B cell (primary cell): ENCODE data around the gene CAVIN2. TPM values are rescaled to one million over a fixed set of nuclear protein-coding genes. Genes with fewer than 3 reads are reported as not detected.

ENCODE experiments used
- ATAC-seq: fragments of 200-7000 bp; cut with Tn5 transposase; one replicate; pipeline ENCODE4 v1.10.0; 2021; ENCODE audit warnings: low read depth, mild to moderate bottlenecking, moderate number of reproducible peaks, moderate library complexity
- CTCF ChIA-PET: fragments of 350-600 bp; sonication (Branson Sonifier 250); formaldehyde crosslinking; loops from one replicate; lab custom pipeline; 2021; ENCODE audit warnings: antibody characterized with exemption, inconsistent platforms; lab: Charles Lee
- POLR2A ChIA-PET: fragments of 350-600 bp; sonication (Branson Sonifier 250); formaldehyde crosslinking; loops from one replicate; lab custom pipeline; 2021; ENCODE audit warnings: antibody characterized with exemption; lab: Charles Lee
- DNase-seq: peaks from one replicate; pipeline ENCODE4 v3.0.0; 2013
- H2AFZ ChIP-seq: 2 replicates; pipeline ENCODE4 v1.6.1; 2012; ENCODE audit warnings: mild to moderate bottlenecking, low read depth, low read length; ENCODE audit not compliant: insufficient read depth, poor library complexity, severe bottlenecking
- H3K27ac ChIP-seq, 2 donors: 1 replicate in 1 of 2; 2 replicates in 1 of 2; pipeline ENCODE4 v1.5.1; 2012 to 2013; ENCODE audit warnings: low read length in 2 of 2, mild to moderate bottlenecking in 2 of 2, moderate library complexity in 1 of 2
- H3K27me3 ChIP-seq, 4 experiments: fragments of 200-600 bp in 1 of 4; sonication (generic) in 1 of 4; replicated peaks in 1 of 4; 1 replicate in 2 of 4; 2 replicates in 2 of 4; pipeline versions ENCODE4 v1.6.1 to v1.7.0; 2013 to 2016; ENCODE audit warnings: low read length in 3 of 4, mild to moderate bottlenecking in 2 of 4, mixed read lengths in 1 of 4, moderate library complexity in 1 of 4; ENCODE audit not compliant: insufficient read depth in 4 of 4, control insufficient read depth in 3 of 4; ENCODE audit errors: control extremely low read depth in 1 of 4
- H3K36me3 ChIP-seq, 2 experiments: replicated peaks in 1 of 2; 1 replicate in 1 of 2; 2 replicates in 1 of 2; pipeline versions ENCODE4 v1.6.1 to v1.7.1; 2013; ENCODE audit warnings: low read length in 1 of 2; ENCODE audit not compliant: insufficient read depth in 2 of 2, control insufficient read depth in 1 of 2; ENCODE audit errors: control extremely low read depth in 1 of 2, extremely low read depth in 1 of 2
- H3K4me1 ChIP-seq, 2 donors: fragments of 200-600 bp in 1 of 2; sonication (generic) in 1 of 2; 1 replicate in 1 of 2; 2 replicates in 1 of 2; pipeline versions ENCODE4 v1.5.1 to v1.6.1; 2013 to 2017; ENCODE audit warnings: low read length in 2 of 2; ENCODE audit not compliant: control insufficient read depth in 2 of 2, insufficient read depth in 2 of 2
- H3K4me2 ChIP-seq: replicated peaks from 2 replicates; pipeline ENCODE3; 2012; ENCODE audit warnings: mild to moderate bottlenecking, low read depth, low read length; ENCODE audit not compliant: poor library complexity, severe bottlenecking
- H3K4me3 ChIP-seq, 5 experiments: fragments of 200-600 bp in 1 of 5; sonication (generic) in 1 of 5; 1 replicate in 3 of 5; 2 replicates in 2 of 5; pipeline versions ENCODE4 v1.5.1 to v1.7.0; 2011 to 2016; ENCODE audit warnings: low read length in 4 of 5, mild to moderate bottlenecking in 4 of 5, low read depth in 2 of 5, control low read depth in 1 of 5, moderate library complexity in 1 of 5; ENCODE audit not compliant: insufficient read depth in 1 of 5; ENCODE audit errors: control extremely low read depth in 1 of 5, extremely low read depth in 1 of 5
- H3K79me2 ChIP-seq: fragments of 200-600 bp; sonication (generic); one replicate; pipeline ENCODE4 v1.6.0; 2016; ENCODE audit warnings: low read length; ENCODE audit not compliant: control insufficient read depth, insufficient read depth
- H3K9ac ChIP-seq: fragments of 200-600 bp; sonication (generic); 2 replicates; pipeline ENCODE4 v1.6.1; 2017; ENCODE audit warnings: mild to moderate bottlenecking, low read length, moderate library complexity
- H3K9me3 ChIP-seq, 3 donors: one replicate each; pipeline versions ENCODE4 v1.6.1 to v1.7.1; 2013; ENCODE audit warnings: low read length in 2 of 3; ENCODE audit not compliant: control insufficient read depth in 2 of 3, insufficient read depth in 1 of 3; ENCODE audit errors: control extremely low read depth in 1 of 3
- H4K20me1 ChIP-seq: 2 replicates; pipeline ENCODE4 v1.6.0; 2012; ENCODE audit warnings: mild to moderate bottlenecking, low read length; ENCODE audit not compliant: insufficient read depth, control insufficient read depth, poor library complexity, severe bottlenecking
- H3K27ac Mint-ChIP-seq: one replicate; pipeline ENCODE4 v1.8.0; 2021; ENCODE audit warnings: mixed read lengths
- H3K27me3 Mint-ChIP-seq: one replicate; pipeline ENCODE4 v1.8.0; 2021; ENCODE audit warnings: mixed read lengths
- H3K4me1 Mint-ChIP-seq: one replicate; pipeline ENCODE4 v1.8.0; 2021; ENCODE audit warnings: mixed read lengths
- H3K4me3 Mint-ChIP-seq: one replicate; pipeline ENCODE4 v1.8.0; 2021; ENCODE audit warnings: mixed read lengths
- H3K9me3 Mint-ChIP-seq: one replicate; pipeline ENCODE4 v1.8.0; 2022; ENCODE audit warnings: mixed read lengths; ENCODE audit not compliant: insufficient read depth
- CTCF ChIP-seq: fragments of 200-600 bp; IDR thresholded peaks from one replicate; pipeline ENCODE4 v1.8.0; 2022; ENCODE audit warnings: antibody characterized with exemption, mild to moderate bottlenecking
- EZH2 ChIP-seq: IDR thresholded peaks from 2 replicates; pipeline ENCODE4 v1.6.1; 2012; ENCODE audit warnings: borderline replicate concordance, low read depth, mild to moderate bottlenecking, moderate library complexity, low read length; ENCODE audit not compliant: insufficient read depth, poor library complexity, severe bottlenecking
- WGBS: methylation state at CpG from one replicate; pipeline ENCODE4 v1.1.5; 2013; ENCODE audit warnings: missing lambda C conversion rate; ENCODE audit not compliant: insufficient coverage; 5-methylcytosine and 5-hydroxymethylcytosine counted together
- intact Hi-C: fragments of 100-400 bp; cut with micrococcal nuclease; formaldehyde crosslinking; loops from one replicate; pipeline ENCODE4 v1.10.0; 2022
- polyA plus RNA-seq: library from polyadenylated mRNA; depleted of rRNA; stranded (reverse); fragments of >200 nt; gene quantifications from 2 replicates; pipeline ENCODE4 v1.2.3, GENCODE V29; 2012
- total RNA-seq, 2 donors: library from RNA; stranded (reverse); fragments of 120-200 nt in 1 of 2; gene quantifications; 1 replicate in 1 of 2; 2 replicates in 1 of 2; pipeline versions ENCODE4 v1.2.3 to v1.2.4, GENCODE V29; 2013 to 2022

The CAVIN2 gene
- total and polyA plus RNA-seq, 2 donors (not counting 1 experiment from before 2014, with no cell fraction given): 0.15 TPM; not detected in 1

DNA sequence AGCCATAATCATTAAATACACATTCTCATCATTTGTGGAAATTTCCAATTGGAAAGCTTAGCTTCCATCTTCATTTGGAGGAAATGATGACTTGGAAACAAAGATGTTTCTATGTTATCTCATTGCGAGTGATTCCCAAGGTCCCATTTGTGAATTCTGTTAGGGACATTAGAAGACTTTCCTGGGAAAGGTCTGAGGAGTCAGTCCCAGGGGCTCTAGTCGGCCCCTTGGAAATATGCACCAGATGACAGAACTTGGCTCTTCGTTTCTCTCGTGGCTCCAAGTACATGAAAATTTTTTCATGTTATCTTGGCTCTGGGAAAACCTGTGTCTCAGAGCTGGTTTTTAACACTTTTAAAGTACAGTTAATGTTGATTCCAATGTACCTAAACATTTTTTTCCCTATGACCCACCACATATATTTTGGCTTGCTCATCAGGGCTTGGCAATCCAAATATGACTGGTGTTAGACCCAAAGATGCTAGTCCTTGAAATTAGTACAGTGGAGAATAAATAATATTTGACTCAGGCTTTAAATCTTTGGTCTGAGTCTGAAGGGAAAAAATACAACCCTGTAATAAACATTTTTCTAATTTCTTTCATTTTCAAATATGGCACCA lies 15.4 kb upstream of the CAVIN2 start:
- Histone ChIP-seq H2AFZ (no peak overlapping the region), H3K9ac (no peak overlapping the region), H3K4me2 (no peak overlapping the region), H4K20me1 (no peaks in the 10 kb centered on the region), H3K4me3 (no peak overlapping the region), H3K9me3 (no peaks in the 10 kb centered on the region), H3K4me1 (no peaks in the 10 kb centered on the region), H3K27me3 (no peaks in the 10 kb centered on the region), H3K27ac (no peak overlapping the region), H3K36me3 (no peaks in the 10 kb centered on the region), H3K79me2 (no peaks in the 10 kb centered on the region)
- Mint-ChIP-seq H3K27ac (no peak overlapping the region), H3K27me3 (peaks cover 4% of the 10 kb centered on the region), H3K9me3 (no peaks in the 10 kb centered on the region), H3K4me3 (no peak overlapping the region), H3K4me1 (no peaks in the 10 kb centered on the region)
- no peak for TF ChIP-seq CTCF
- no peak for TF ChIP-seq EZH2
- WGBS: 93% methylated on average over 2 of the region's 4 CpGs
- CTCF ChIA-PET: no interaction called here
- intact Hi-C loops: no loop called here
- ATAC-seq: no peak
- DNase-seq: no peak
- POLR2A ChIA-PET: no interaction called here

DNA sequence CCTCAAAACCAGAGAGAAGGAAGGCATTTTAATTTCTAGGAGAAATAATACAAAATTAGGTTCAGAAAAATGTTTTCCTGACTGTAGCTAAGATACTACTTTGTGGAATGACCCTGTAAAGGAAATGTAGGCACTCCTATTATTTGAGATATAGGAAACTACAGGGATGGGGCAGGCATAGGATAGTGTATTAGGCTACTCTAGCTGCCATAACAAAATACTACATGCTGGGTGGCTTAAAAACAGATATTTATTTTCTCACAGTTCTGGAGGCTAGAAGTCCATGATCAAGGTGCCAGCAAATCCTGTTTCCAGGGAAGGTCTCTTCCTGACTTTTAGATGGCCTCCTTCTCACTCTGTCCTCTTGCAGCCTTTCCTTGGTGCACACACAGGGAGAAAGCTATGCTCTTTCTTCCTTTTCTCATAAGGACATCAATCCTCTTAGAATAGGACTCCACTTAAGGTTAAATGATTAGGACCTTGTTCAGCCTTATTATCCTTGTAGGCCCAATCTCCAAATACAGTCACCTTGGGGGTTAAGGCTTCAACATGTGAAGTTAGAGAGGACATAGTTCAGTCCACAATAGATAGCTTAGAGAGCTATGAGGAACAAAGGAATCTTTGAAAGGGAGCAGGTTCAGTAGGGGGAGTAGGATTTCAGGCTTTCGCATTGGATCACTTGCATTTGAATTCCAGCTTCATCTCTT lies 14.0 kb upstream of the CAVIN2 start:
- Histone ChIP-seq H3K4me2 (no peak overlapping the region), H2AFZ (no peak overlapping the region), H4K20me1 (no peaks in the 10 kb centered on the region), H3K9me3 (no peaks in the 10 kb centered on the region), H3K4me3 (no peak overlapping the region), H3K4me1 (no peaks in the 10 kb centered on the region), H3K9ac (no peak overlapping the region), H3K36me3 (no peaks in the 10 kb centered on the region), H3K79me2 (no peaks in the 10 kb centered on the region), H3K27me3 (no peaks in the 10 kb centered on the region), H3K27ac (no peak overlapping the region)
- ChIA-PET POLR2A (no interaction called here), CTCF (no interaction called here)
- no peaks in the 10 kb centered on the region for H3K9me3 Mint-ChIP-seq
- WGBS: no CpG with 5 or more reads among the region's 1 CpG
- DNase-seq: no peak
- no peaks in the 10 kb centered on the region for H3K4me1 Mint-ChIP-seq
- no peaks in the 10 kb centered on the region for H3K27me3 Mint-ChIP-seq
- ATAC-seq: no peak
- TF ChIP-seq EZH2 (no peak), CTCF (no peak)
- H3K4me3 Mint-ChIP-seq: no peak overlapping the region
- no peak overlapping the region for H3K27ac Mint-ChIP-seq
- intact Hi-C loops: no loop called here
